Astrocyte (in vitro differentiated cells and primary cell): Measurements from ENCODE around the gene BCAM. TPM values are rescaled to one million over a fixed set of nuclear protein-coding genes. Genes with fewer than 3 reads are reported as not detected.

ENCODE experiments used
- DNase-seq: peaks from one replicate; pipeline ENCODE4 v3.0.0-alpha.2; 2010; ENCODE audit warnings: low read depth
- FAIRE-seq: peaks from 2 replicates; lab custom pipeline; 2011; peaks lifted over from hg19 to GRCh38; lab: Jason Lieb, UNC
- H2AFZ ChIP-seq: 2 replicates; pipeline ENCODE4 v1.6.0; 2012; ENCODE audit warnings: low read depth, low read length, inconsistent platforms
- H3K27ac ChIP-seq: 2 replicates; pipeline ENCODE4 v1.5.1; 2011; ENCODE audit warnings: low read depth, low read length, inconsistent platforms
- H3K27me3 ChIP-seq: 2 replicates; pipeline ENCODE4 v1.6.0; 2011; ENCODE audit warnings: low read length, inconsistent platforms; ENCODE audit not compliant: insufficient read depth
- H3K36me3 ChIP-seq: 2 replicates; pipeline ENCODE4 v1.5.1; 2011; ENCODE audit warnings: low read length, inconsistent platforms; ENCODE audit not compliant: insufficient read depth
- H3K4me1 ChIP-seq: 2 replicates; pipeline ENCODE4 v1.5.1; 2011; ENCODE audit warnings: low read length, inconsistent platforms; ENCODE audit not compliant: insufficient read depth
- H3K4me2 ChIP-seq: 2 replicates; pipeline ENCODE4 v1.6.0; 2012; ENCODE audit warnings: low read length, inconsistent platforms
- H3K4me3 ChIP-seq: 2 replicates; pipeline ENCODE4 v1.5.1; 2011; ENCODE audit warnings: low read depth, mild to moderate bottlenecking, low read length, inconsistent platforms; ENCODE audit not compliant: insufficient read depth
- H3K79me2 ChIP-seq: 2 replicates; pipeline ENCODE4 v1.6.0; 2012; ENCODE audit warnings: mild to moderate bottlenecking, low read length, inconsistent platforms; ENCODE audit not compliant: insufficient read depth
- H3K9ac ChIP-seq: 2 replicates; pipeline ENCODE4 v1.6.0; 2012; ENCODE audit warnings: mild to moderate bottlenecking, low read length, inconsistent platforms
- H3K9me3 ChIP-seq: 2 replicates; pipeline ENCODE4 v1.5.1; 2012; ENCODE audit warnings: low read depth, mild to moderate bottlenecking, low read length, inconsistent platforms; ENCODE audit not compliant: insufficient read depth
- H4K20me1 ChIP-seq: 2 replicates; pipeline ENCODE4 v1.6.0; 2012; ENCODE audit warnings: low read length, inconsistent platforms; ENCODE audit not compliant: insufficient read depth
- H3K27ac Mint-ChIP-seq: one replicate; pipeline ENCODE4 v1.8.0; 2021; ENCODE audit warnings: mild to moderate bottlenecking, mixed read lengths; ENCODE audit not compliant: unreplicated experiment
- H3K27me3 Mint-ChIP-seq: one replicate; pipeline ENCODE4 v1.8.0; 2021; ENCODE audit warnings: low read depth, mixed read lengths; ENCODE audit not compliant: unreplicated experiment
- H3K36me3 Mint-ChIP-seq: one replicate; pipeline ENCODE4 v1.8.0; 2021; ENCODE audit warnings: low read depth, mixed read lengths; ENCODE audit not compliant: unreplicated experiment
- H3K4me1 Mint-ChIP-seq: one replicate; pipeline ENCODE4 v1.8.0; 2021; ENCODE audit warnings: low read depth, mixed read lengths; ENCODE audit not compliant: unreplicated experiment
- H3K4me3 Mint-ChIP-seq: one replicate; pipeline ENCODE4 v1.8.0; 2021; ENCODE audit warnings: mild to moderate bottlenecking, moderate library complexity, mixed read lengths; ENCODE audit not compliant: unreplicated experiment
- H3K9me3 Mint-ChIP-seq: one replicate; pipeline ENCODE4 v1.8.0; 2021; ENCODE audit warnings: mild to moderate bottlenecking, mixed read lengths; ENCODE audit not compliant: unreplicated experiment
- EZH2 ChIP-seq: IDR thresholded peaks from 2 replicates; pipeline ENCODE4 v1.6.1; 2012; ENCODE audit warnings: mild to moderate bottlenecking, low read length, inconsistent platforms; ENCODE audit not compliant: insufficient read depth
- total RNA-seq: library from RNA; stranded (reverse); gene quantifications from 2 replicates; pipeline ENCODE4 v1.2.1, GENCODE V29; 2021
- TF ChIP-seq, protein P1 (sequence below): IDR thresholded peaks from 2 replicates; pipeline ENCODE4 v1.5.1; 2011; ENCODE audit warnings: low read depth, mild to moderate bottlenecking, inconsistent platforms, low read length, moderate library complexity; ENCODE audit not compliant: insufficient read depth

Gene BCAM
- total RNA-seq, 1 donor from 2014 or later: 14.0 TPM

DNA sequence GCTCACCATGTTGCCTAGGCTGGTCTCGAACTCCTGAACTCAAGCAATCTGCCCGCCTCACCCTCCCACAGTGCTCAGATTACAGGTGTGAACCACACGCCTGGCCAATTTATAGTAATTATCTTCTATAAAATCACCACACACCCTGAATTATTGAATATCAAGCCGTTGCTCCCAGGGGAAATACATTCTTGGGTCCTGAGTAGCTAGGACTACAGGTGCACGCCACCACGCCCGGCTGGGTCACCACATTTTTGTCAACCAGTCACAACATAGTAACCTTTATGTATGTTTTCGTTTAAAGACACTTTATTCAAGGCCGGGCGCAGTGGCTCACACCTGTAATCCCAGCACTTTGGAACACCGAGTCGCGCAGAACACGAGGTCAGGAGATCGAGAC is 22.9 kb upstream of the BCAM start:
- Histone ChIP-seq H3K79me2 (no peaks in the 10 kb centered on the region), H4K20me1 (no peaks in the 10 kb centered on the region), H3K27me3 (no peaks in the 10 kb centered on the region), H3K4me2 (no peak overlapping the region), H3K27ac (no peak overlapping the region), H3K4me3 (no peak overlapping the region), H3K36me3 (no peaks in the 10 kb centered on the region), H3K9ac (no peak overlapping the region), H2AFZ (no peak overlapping the region), H3K9me3 (no peaks in the 10 kb centered on the region), H3K4me1 (no peaks in the 10 kb centered on the region)
- FAIRE-seq (no peak), DNase-seq (no peak)
- Mint-ChIP-seq H3K9me3 (peaks cover 2% of the 10 kb centered on the region), H3K36me3 (no peaks in the 10 kb centered on the region), H3K27ac (no peak overlapping the region), H3K4me1 (no peaks in the 10 kb centered on the region), H3K4me3 (no peak overlapping the region), H3K27me3 (peaks cover 5% of the 10 kb centered on the region)
- no peak for TF ChIP-seq EZH2

DNA sequence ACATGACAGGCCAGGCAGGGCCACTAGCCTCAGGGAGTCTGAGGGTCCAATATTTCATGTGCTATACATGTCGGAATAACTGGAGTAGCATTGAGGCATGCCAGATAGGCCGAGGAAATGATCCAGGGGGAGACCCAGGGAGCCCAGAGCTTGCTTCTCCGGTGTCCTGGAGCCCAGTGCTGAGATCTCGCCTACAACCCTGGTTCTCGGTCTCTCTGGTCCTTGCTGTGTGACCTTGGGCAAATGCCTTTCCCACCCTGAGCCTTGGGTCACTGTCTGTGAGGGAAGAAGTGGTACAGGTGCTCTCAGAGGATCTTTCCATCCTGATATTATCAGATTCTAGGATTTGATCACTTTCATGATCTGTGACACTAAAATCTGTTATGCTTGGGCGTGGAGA is 19.9 kb upstream of the BCAM start:
- Mint-ChIP-seq H3K27me3 (peaks cover 11% of the 10 kb centered on the region), H3K4me3 (no peak overlapping the region), H3K36me3 (no peaks in the 10 kb centered on the region), H3K9me3 (peaks cover 2% of the 10 kb centered on the region), H3K4me1 (no peaks in the 10 kb centered on the region), H3K27ac (no peak overlapping the region)
- DNase-seq (no peak), FAIRE-seq (no peak)
- Histone ChIP-seq H3K4me2 (no peak overlapping the region), H3K79me2 (no peaks in the 10 kb centered on the region), H2AFZ (no peak overlapping the region), H4K20me1 (no peaks in the 10 kb centered on the region), H3K4me1 (no peaks in the 10 kb centered on the region), H3K27me3 (no peaks in the 10 kb centered on the region), H3K4me3 (no peak overlapping the region), H3K27ac (no peak overlapping the region), H3K9ac (no peak overlapping the region), H3K36me3 (no peaks in the 10 kb centered on the region), H3K9me3 (no peaks in the 10 kb centered on the region)
- TF ChIP-seq, protein P1, sequence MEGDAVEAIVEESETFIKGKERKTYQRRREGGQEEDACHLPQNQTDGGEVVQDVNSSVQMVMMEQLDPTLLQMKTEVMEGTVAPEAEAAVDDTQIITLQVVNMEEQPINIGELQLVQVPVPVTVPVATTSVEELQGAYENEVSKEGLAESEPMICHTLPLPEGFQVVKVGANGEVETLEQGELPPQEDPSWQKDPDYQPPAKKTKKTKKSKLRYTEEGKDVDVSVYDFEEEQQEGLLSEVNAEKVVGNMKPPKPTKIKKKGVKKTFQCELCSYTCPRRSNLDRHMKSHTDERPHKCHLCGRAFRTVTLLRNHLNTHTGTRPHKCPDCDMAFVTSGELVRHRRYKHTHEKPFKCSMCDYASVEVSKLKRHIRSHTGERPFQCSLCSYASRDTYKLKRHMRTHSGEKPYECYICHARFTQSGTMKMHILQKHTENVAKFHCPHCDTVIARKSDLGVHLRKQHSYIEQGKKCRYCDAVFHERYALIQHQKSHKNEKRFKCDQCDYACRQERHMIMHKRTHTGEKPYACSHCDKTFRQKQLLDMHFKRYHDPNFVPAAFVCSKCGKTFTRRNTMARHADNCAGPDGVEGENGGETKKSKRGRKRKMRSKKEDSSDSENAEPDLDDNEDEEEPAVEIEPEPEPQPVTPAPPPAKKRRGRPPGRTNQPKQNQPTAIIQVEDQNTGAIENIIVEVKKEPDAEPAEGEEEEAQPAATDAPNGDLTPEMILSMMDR: no peak
- no peak for TF ChIP-seq EZH2

DNA sequence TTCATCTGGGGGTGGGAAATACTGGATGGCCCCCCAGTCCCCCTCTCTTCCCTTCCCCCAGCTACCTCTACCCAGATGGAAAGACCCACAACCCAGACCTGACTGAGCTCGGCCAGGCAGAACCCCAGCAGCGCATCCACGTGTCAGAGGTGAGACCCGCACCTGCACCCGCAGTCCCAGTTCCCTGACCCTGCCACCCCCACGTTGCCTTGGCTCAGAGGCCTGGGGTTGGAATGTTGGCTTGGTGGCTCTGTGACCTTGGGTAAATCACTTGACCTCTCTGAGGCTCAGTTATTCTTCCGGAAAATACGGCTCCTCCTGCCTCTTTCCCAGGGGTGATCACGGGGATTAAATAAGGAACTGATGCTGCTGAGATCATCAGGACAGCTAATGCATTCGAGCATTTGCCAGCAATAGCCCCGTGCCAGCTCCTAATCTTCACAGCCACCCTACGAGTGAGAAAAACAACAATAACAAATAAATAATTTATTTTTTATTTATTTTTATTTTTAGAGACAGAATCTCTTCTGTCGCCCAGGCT is 18.9 kb upstream of the BCAM start:
- DNase-seq: no peak
- Histone ChIP-seq H3K9ac (no peak overlapping the region), H3K4me1 (no peaks in the 10 kb centered on the region), H3K27me3 (no peaks in the 10 kb centered on the region), H3K79me2 (no peaks in the 10 kb centered on the region), H4K20me1 (no peaks in the 10 kb centered on the region), H3K9me3 (no peaks in the 10 kb centered on the region), H3K4me3 (no peak overlapping the region), H3K4me2 (no peak overlapping the region), H3K36me3 (no peaks in the 10 kb centered on the region), H3K27ac (no peak overlapping the region), H2AFZ (no peak overlapping the region)
- Mint-ChIP-seq H3K9me3 (no peaks in the 10 kb centered on the region), H3K4me1 (no peaks in the 10 kb centered on the region), H3K4me3 (no peak overlapping the region), H3K36me3 (no peaks in the 10 kb centered on the region), H3K27ac (no peak overlapping the region), H3K27me3 (peaks cover 8% of the 10 kb centered on the region)
- TF ChIP-seq EZH2: no peak
- TF ChIP-seq, protein P1: no peak
- no peak for FAIRE-seq
